Stimulated activated memory B cell treated with anti-CD40 and anti-IgM and Interleukin-4, amounts not matched to agents 10 μg/mL and 1 μg/mL and 100 μg/mL, for 72 hours (primary cell): ENCODE measurements around the gene KCTD5.
"Not testable (repeated sequence)": the region's sequence is repeated elsewhere in the genome, so short reads cannot be mapped to it uniquely, and the experiment has no call there.

Source experiments
- ATAC-seq: fragments of 150-1000 bp; cut with Tn5 transposase; 2 replicates; pipeline ENCODE4 v1.10.0; 2021
- H3K27ac Mint-ChIP-seq: one replicate; pipeline ENCODE4 v1.8.0; 2022; ENCODE audit warnings: mild to moderate bottlenecking, mixed read lengths
- H3K27me3 Mint-ChIP-seq: one replicate; pipeline ENCODE4 v1.8.0; 2022; ENCODE audit warnings: mixed read lengths
- H3K36me3 Mint-ChIP-seq: one replicate; pipeline ENCODE4 v1.8.0; 2022; ENCODE audit warnings: mixed read lengths
- H3K4me1 Mint-ChIP-seq: one replicate; pipeline ENCODE4 v1.8.0; 2022; ENCODE audit warnings: mixed read lengths
- H3K4me3 Mint-ChIP-seq: one replicate; pipeline ENCODE4 v1.8.0; 2022; ENCODE audit warnings: mild to moderate bottlenecking, moderate library complexity, mixed read lengths
- H3K9me3 Mint-ChIP-seq: one replicate; pipeline ENCODE4 v1.8.0; 2022; ENCODE audit warnings: mixed read lengths

The KCTD5 gene

GRCh38 chr16:2717383-2718263 is 35.3 kb downstream of the KCTD5 start:
- no peaks in the 10 kb centered on the region for H3K36me3 Mint-ChIP-seq
- no peak overlapping the region for H3K4me3 Mint-ChIP-seq
- no peaks in the 10 kb centered on the region for H3K9me3 Mint-ChIP-seq
- peaks cover 22% of the 10 kb centered on the region for H3K27me3 Mint-ChIP-seq
- ATAC-seq, result no peak
- H3K27ac Mint-ChIP-seq, result no peak overlapping the region
- H3K4me1 Mint-ChIP-seq, result peaks cover 26% of the 10 kb centered on the region

GRCh38 chr16:2719328-2720063 is 37.2 kb downstream of the KCTD5 start:
- Mint-ChIP-seq H3K4me1 (peaks cover 20% of the 10 kb centered on the region), H3K36me3 (no peaks in the 10 kb centered on the region), H3K9me3 (no peaks in the 10 kb centered on the region), H3K27me3 (peaks cover 23% of the 10 kb centered on the region), H3K4me3 (peak overlapping the region; percentile 29), H3K27ac (no peak overlapping the region)
- no peak for ATAC-seq

DNA sequence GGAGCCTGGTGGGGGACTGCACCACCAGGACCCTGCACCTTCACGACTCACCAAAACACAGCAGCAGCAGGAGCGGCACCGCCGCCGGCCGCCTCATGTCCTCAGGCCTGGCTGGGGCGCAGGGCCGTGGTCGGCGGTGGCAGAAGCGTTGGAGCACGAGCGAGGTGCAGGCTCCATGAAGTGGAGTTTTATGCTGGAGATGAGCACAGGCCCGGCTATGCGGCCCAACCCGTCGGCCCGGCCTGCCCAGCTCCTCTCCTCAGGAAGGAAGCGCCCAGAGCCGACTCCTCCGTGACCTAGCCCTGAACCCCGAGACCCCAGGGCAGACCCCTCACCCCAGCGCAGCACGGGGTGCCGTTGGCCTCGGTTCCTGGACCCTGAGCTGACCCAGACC is 37.7 kb downstream of the KCTD5 start, which contains the start of gene PRSS27:
Gene PRSS27, minus strand, starts transcription at position 161 of the 394 bp plus-strand sequence. Its CDS starts 64 bp downstream, at position 97.
- peaks cover 22% of the 10 kb centered on the region for H3K27me3 Mint-ChIP-seq
- no peaks in the 10 kb centered on the region for H3K9me3 Mint-ChIP-seq
- H3K4me1 Mint-ChIP-seq, result peaks cover 15% of the 10 kb centered on the region
- no peak for ATAC-seq
- peak within 1 kb of the TSS; percentile 88 for H3K4me3 Mint-ChIP-seq
- peak within 1 kb of the TSS; percentile 89 for H3K27ac Mint-ChIP-seq
- H3K36me3 Mint-ChIP-seq, result no peaks in the 10 kb centered on the region

- Mint-ChIP-seq H3K4me3 (peak overlapping the region; percentile 88), H3K27ac (peak overlapping the region; percentile 89), H3K27me3 (peaks cover 25% of the 10 kb centered on the region), H3K36me3 (no peaks in the 10 kb centered on the region), H3K4me1 (peaks cover 6% of the 10 kb centered on the region), H3K9me3 (no peaks in the 10 kb centered on the region)
- ATAC-seq, result peak; percentile 93
Observed at GRCh38 chr16:2720719-2721633, 38.7 kb downstream of the KCTD5 start.

- Mint-ChIP-seq H3K27me3 (peaks cover 25% of the 10 kb centered on the region), H3K27ac (peak overlapping the region; percentile 89), H3K4me3 (peak overlapping the region; percentile 48)
- H3K36me3 Mint-ChIP-seq, H3K9me3 Mint-ChIP-seq, ATAC-seq, H3K4me1 Mint-ChIP-seq: not testable (repeated sequence)
Observed at GRCh38 chr16:2721634-2722173, 39.4 kb downstream of the KCTD5 start.

- H3K36me3 Mint-ChIP-seq, result no peaks in the 10 kb centered on the region
- no peaks in the 10 kb centered on the region for H3K9me3 Mint-ChIP-seq
- no peak overlapping the region for H3K4me3 Mint-ChIP-seq
- peaks cover 25% of the 10 kb centered on the region for H3K27me3 Mint-ChIP-seq
- no peak for ATAC-seq
- no peak overlapping the region for H3K27ac Mint-ChIP-seq
- H3K4me1 Mint-ChIP-seq, result no peaks in the 10 kb centered on the region
Observed at GRCh38 chr16:2724088-2724676, 41.9 kb downstream of the KCTD5 start.

DNA sequence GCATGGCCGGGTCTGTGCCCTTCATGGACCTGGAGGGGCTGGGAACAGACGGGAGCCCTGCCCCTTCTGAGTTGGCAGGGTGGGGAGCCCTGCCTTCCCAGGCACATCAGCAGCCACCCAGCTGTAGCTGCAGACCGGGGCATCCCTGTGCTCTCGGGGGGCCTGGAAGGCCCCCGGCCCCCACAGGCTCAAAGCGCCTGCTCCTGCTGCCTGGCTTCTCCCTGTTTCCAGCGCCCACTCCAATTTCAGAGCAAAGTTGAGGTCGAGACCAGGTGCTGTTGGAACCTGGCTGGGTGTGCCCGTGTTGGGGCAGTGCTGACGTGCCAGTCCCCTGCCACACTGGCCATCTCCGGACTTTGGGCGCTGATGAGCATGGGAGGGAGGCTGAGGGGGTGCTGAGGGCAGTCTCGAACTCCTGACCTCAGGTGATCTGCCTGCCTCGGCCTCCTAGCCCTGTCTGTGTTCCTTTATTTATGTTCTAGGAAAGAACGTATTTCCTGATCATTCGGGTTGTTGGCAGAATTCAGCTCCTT is 42.6 kb downstream of the KCTD5 start:
- Mint-ChIP-seq H3K36me3 (no peaks in the 10 kb centered on the region), H3K27ac (no peak overlapping the region), H3K27me3 (peaks cover 25% of the 10 kb centered on the region), H3K4me3 (no peak overlapping the region), H3K9me3 (no peaks in the 10 kb centered on the region), H3K4me1 (no peaks in the 10 kb centered on the region)
- no peak for ATAC-seq

DNA sequence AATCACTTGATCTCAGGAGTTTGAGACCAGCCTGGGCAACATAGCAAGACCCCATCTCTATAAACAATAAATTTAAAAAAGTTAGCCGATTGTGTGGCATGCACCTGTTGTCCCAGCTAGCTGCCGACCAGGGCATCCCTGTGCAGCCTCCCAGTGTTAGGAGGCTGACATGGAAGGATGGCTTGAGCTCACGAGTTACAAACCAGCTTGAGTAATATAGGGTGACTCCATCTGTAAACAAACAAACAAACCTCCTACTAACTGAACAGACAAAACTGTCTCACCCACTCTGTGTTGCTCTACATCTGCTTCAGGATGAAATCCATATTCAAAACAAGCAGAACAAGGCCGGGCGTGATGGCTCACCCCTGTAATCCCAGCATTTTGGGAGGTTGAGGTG is 44.6 kb downstream of the KCTD5 start:
- H3K36me3 Mint-ChIP-seq, result no peaks in the 10 kb centered on the region
- no peak for ATAC-seq

DNA sequence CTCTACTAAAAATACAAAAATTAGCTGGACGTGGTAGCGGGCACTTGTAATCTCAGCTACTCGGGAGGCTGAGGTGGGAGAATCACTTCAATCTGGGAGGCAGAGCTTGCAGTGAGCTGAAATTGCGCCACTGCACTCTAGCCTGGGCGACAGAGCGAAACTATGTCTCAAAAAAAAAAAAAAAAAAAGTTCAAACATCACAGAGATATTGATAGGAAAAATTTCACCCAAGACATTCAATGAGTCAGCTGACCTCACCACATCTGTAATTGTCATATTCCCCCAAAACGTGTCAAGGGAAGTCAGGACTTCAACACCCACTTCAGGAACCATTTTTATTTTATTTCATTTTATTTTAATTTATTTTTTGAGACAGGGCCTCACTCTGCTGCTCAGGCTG is 45.7 kb downstream of the KCTD5 start:
- H3K27ac Mint-ChIP-seq, result no peak overlapping the region
- peaks cover 22% of the 10 kb centered on the region for H3K27me3 Mint-ChIP-seq
- ATAC-seq, result no peak
- no peaks in the 10 kb centered on the region for H3K36me3 Mint-ChIP-seq
- no peaks in the 10 kb centered on the region for H3K4me1 Mint-ChIP-seq
- H3K4me3 Mint-ChIP-seq, result no peak overlapping the region
- no peaks in the 10 kb centered on the region for H3K9me3 Mint-ChIP-seq

More for the DNA sequence above, 44.6 kb downstream of the KCTD5 start:
- no peaks in the 10 kb centered on the region for H3K4me1 Mint-ChIP-seq
- no peak overlapping the region for H3K27ac Mint-ChIP-seq
- no peak overlapping the region for H3K4me3 Mint-ChIP-seq
- H3K9me3 Mint-ChIP-seq, result no peaks in the 10 kb centered on the region
- peaks cover 25% of the 10 kb centered on the region for H3K27me3 Mint-ChIP-seq

DNA sequence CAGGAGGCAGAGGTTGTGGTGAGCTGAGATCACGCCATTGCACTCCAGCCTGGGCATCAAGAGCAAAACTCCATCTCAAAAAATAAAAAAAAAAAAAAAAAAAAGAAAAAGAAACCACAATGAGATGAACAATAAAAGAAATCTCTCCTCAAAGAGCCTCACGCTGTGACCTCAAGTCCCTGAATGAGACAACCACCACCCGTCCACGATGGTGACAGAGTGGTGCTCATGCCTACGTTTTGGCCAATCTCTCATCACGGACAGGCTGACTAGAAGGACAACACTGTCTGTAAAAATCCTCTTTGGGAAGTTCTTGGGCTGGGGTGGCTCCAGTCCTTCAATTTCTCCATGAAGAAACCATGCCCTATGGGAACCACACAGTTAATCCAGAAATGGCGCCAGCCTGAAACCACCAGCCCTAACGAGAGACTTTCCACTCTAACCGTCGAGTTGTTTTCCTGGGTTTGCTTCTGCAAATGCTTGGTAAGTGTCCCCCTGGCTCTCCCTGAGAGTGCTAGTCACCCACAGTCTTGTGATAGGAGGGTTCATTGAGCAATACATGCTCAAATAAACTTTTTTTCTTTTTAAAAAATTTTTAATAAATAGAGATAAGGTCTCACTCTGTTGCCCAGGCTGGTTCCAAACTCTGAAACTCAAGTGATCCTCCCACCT is 52.7 kb downstream of the KCTD5 start:
- Mint-ChIP-seq H3K27ac (no peak overlapping the region), H3K36me3 (no peaks in the 10 kb centered on the region), H3K9me3 (no peaks in the 10 kb centered on the region), H3K4me3 (no peak overlapping the region), H3K4me1 (no peaks in the 10 kb centered on the region), H3K27me3 (peaks cover 27% of the 10 kb centered on the region)
- no peak for ATAC-seq

DNA sequence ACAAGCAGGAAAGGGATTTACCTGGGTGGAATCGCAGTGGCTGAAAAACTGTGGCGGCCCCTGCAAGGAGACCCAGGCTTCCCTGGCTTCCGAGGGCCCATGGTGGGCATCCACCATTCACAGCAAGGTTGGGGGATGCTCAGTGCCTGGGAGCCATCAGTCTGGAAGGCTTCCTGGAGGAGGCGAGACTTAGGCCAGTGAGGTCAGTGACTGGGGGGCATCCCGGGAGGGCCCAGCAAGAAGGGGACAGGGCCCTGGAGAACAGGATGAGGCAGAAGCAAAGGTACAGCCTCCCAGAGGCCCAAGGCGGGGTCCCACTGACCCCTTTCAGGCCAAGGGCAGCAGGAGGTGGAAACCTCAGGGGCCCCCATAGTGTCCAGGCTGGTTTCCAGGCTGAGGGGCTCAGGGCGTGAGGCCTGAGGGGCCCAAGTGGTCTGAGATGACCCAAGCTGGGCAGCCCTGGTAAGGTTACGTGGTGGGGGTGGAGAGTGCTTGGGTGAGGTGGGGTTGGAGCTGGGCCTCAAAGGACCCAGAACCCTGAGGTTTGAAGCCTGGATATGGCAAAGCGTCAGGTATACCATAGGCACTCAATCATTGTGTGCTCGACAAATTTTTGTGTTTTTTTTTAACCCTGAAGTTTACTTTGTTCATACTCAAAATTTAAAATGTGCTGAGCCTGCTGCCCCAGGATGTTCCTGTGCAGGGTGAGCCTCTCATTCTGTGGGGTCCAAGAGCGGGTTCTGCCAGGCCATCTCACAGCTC is 54.3 kb downstream of the KCTD5 start:
- peaks cover 40% of the 10 kb centered on the region for H3K27me3 Mint-ChIP-seq
- H3K4me3 Mint-ChIP-seq, result no peak overlapping the region
- H3K36me3 Mint-ChIP-seq, result no peaks in the 10 kb centered on the region
- no peaks in the 10 kb centered on the region for H3K9me3 Mint-ChIP-seq
- no peaks in the 10 kb centered on the region for H3K4me1 Mint-ChIP-seq
- H3K27ac Mint-ChIP-seq, result no peak overlapping the region
- no peak for ATAC-seq

GRCh38 chr16:2737238-2737605 is 54.9 kb downstream of the KCTD5 start:
- ATAC-seq, result no peak
- Mint-ChIP-seq H3K9me3 (no peaks in the 10 kb centered on the region), H3K4me1 (no peaks in the 10 kb centered on the region), H3K27ac (no peak overlapping the region), H3K4me3 (no peak overlapping the region), H3K36me3 (no peaks in the 10 kb centered on the region), H3K27me3 (peaks cover 40% of the 10 kb centered on the region)

DNA sequence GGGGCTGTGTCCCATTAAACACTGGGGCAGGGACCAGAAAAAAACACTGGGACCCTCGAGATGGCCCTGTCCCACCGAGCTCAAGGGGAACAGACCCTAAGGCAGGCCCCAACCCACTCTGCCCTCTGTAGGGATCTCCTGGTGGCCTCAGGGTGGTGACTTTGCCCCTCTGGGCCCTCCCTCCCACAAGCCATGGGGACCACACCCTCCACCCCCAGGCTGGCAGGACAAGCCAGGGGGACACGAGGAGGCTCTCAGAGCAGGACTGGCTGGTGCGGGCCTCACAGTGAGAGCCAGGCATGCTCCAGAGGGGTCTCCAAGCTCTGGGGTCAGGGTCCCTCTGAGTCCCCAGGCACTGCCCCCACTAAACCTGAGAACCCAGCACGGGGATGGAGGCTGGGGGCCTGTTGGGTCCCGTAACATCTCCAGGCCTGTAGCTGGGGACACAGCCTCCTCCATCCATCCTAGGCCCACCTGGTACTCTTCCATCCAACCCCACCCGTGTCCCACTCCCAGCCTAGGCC is 55.6 kb downstream of the KCTD5 start:
- Mint-ChIP-seq H3K9me3 (no peaks in the 10 kb centered on the region), H3K4me1 (no peaks in the 10 kb centered on the region), H3K36me3 (no peaks in the 10 kb centered on the region), H3K27ac (no peak overlapping the region), H3K4me3 (no peak overlapping the region), H3K27me3 (peaks cover 40% of the 10 kb centered on the region)
- no peak for ATAC-seq
